Gastroesophageal sphincter (tissue), 3 donors: ENCODE results near the gene PTDSS2.

Experiments
- CTCF ChIP-seq, 4 experiments: fragments of 200-600 bp in 2 of 4; fragments of 450-650 bp in 2 of 4; sonication (generic) in 1 of 4; IDR thresholded peaks; one replicate each; pipeline ENCODE4 v1.5.1; 2017 to 2019; ENCODE audit warnings: antibody characterized with exemption in 4 of 4, mild to moderate bottlenecking in 2 of 4, moderate library complexity in 2 of 4
- EP300 ChIP-seq: sonication (generic); formaldehyde crosslinking; IDR thresholded peaks from one replicate; pipeline ENCODE4 v1.6.1; 2017; ENCODE audit warnings: antibody characterized with exemption, mild to moderate bottlenecking
- POLR2A ChIP-seq, 2 donors: fragments of 450-650 bp; IDR thresholded peaks; one replicate each; pipeline ENCODE4 v1.6.1; 2017; ENCODE audit warnings: antibody characterized with exemption in 2 of 2, mild to moderate bottlenecking in 2 of 2, moderate library complexity in 1 of 2
- POLR2AphosphoS5 ChIP-seq: sonication (generic); formaldehyde crosslinking; IDR thresholded peaks from one replicate; pipeline ENCODE4 v1.6.1; 2017; ENCODE audit warnings: antibody characterized with exemption

GRCh38 chr11:501001-501682 lies 51.1 kb downstream of the PTDSS2 start:
- TF ChIP-seq CTCF (IDR thresholded peaks at IDR 0.05): no peak
- no peak for TF ChIP-seq POLR2AphosphoS5
- TF ChIP-seq POLR2A (IDR thresholded peaks at IDR 0.05): no peak
- TF ChIP-seq EP300: no peak
